Vagina (tissue), 2 donors: ENCODE results near the gene NISCH.

Experiments
- POLR2A ChIP-seq, 2 donors: fragments of 450-650 bp; IDR thresholded peaks; one replicate each; pipeline ENCODE4 v1.6.1; 2017; ENCODE audit warnings: antibody characterized with exemption in 2 of 2, mild to moderate bottlenecking in 2 of 2, moderate library complexity in 2 of 2
- POLR2AphosphoS5 ChIP-seq, 2 donors: sonication (generic); formaldehyde crosslinking; IDR thresholded peaks; one replicate each; pipeline ENCODE4 v1.9.0; 2017; ENCODE audit warnings: antibody characterized with exemption in 2 of 2, mild to moderate bottlenecking in 2 of 2, low read depth in 1 of 2; ENCODE audit not compliant: insufficient read depth in 1 of 2
- TF ChIP-seq, protein P1 (sequence below), 3 experiments: fragments of 450-650 bp in 2 of 3; fragments of 200-600 bp in 1 of 3; sonication (generic) in 1 of 3; IDR thresholded peaks; one replicate each; pipeline ENCODE4 v1.5.1; 2017 to 2019; ENCODE audit warnings: antibody characterized with exemption in 3 of 3, mild to moderate bottlenecking in 2 of 3, moderate library complexity in 2 of 3

DNA sequence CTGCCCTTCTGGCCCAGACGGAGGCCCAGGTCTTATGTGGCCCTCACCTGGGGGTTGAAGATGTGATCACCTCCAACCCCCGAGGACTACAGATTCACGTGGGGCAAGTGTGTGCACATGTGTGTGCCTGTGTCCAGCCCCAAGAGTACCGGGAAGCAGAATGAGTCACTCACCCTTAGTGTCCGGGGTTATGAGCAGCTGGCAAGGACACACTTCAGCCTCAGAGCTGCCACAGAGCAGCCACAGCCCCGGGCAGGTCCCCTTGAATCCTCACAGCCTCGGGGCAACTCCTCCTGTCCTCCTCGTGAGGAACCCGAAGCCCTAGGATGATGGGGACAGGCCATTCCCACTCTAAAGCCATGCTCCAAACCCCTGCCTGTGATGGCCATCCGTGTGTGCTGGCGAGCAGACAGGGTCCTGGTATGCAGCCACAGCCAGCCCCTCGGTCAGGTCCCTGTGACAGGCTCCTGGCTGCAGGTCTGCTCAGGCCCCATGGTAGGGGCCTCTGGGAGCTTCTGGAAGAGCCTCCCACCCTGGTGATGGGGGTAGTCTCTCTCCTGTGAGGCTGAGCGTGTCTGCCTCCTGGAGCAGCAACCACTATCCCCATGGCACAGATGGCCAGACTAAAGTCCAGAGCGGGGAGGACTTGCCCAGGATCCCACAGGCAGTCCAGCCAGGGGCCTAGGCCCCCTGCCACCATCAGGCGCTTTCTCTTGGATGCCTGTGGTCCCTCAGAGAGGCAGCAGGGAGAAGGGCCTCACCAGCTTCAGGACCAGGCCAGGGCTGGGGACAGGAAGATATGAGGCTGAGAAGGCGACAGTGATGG, 40.6 kb downstream of the NISCH start:
- TF ChIP-seq, protein P1, sequence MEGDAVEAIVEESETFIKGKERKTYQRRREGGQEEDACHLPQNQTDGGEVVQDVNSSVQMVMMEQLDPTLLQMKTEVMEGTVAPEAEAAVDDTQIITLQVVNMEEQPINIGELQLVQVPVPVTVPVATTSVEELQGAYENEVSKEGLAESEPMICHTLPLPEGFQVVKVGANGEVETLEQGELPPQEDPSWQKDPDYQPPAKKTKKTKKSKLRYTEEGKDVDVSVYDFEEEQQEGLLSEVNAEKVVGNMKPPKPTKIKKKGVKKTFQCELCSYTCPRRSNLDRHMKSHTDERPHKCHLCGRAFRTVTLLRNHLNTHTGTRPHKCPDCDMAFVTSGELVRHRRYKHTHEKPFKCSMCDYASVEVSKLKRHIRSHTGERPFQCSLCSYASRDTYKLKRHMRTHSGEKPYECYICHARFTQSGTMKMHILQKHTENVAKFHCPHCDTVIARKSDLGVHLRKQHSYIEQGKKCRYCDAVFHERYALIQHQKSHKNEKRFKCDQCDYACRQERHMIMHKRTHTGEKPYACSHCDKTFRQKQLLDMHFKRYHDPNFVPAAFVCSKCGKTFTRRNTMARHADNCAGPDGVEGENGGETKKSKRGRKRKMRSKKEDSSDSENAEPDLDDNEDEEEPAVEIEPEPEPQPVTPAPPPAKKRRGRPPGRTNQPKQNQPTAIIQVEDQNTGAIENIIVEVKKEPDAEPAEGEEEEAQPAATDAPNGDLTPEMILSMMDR (IDR thresholded peaks at IDR 0.05): no peak
- TF ChIP-seq POLR2AphosphoS5 (IDR thresholded peaks at IDR 0.05; ENCODE audit: insufficient read depth in 1 of 2, low read depth in 1 of 2) (no peak), POLR2A (IDR thresholded peaks at IDR 0.05) (no peak)
